GM06990 (cell line): Measurements from ENCODE around the gene PGGHG.
A peak's percentile ranks its signal among the peaks of the same experiment; 100 is the strongest.
"Not testable (repeated sequence)": the region's sequence is repeated elsewhere in the genome, so short reads cannot be mapped to it uniquely, and the experiment has no call there.

Source experiments
- DNase-seq: peaks from one replicate; pipeline ENCODE4 v3.0.0-alpha.2; 2011; ENCODE audit not compliant: insufficient read length; ENCODE audit errors: extremely low read depth
- H3K27me3 ChIP-seq: replicated peaks from 2 replicates; pipeline ENCODE4 v1.6.0; 2011; ENCODE audit warnings: low read length; ENCODE audit not compliant: control insufficient read depth, insufficient read depth
- H3K36me3 ChIP-seq: 2 replicates; pipeline ENCODE4 v1.5.1; 2011; ENCODE audit warnings: low read length; ENCODE audit not compliant: control insufficient read depth, insufficient read depth
- H3K4me3 ChIP-seq: replicated peaks from 2 replicates; pipeline ENCODE4 v1.5.1; 2011; ENCODE audit warnings: low read depth, mild to moderate bottlenecking, control low read depth, low read length
- CTCF ChIP-seq: IDR thresholded peaks from 2 replicates; pipeline ENCODE4 v1.5.1; 2011; ENCODE audit warnings: low read length, control low read depth, mild to moderate bottlenecking, inconsistent platforms; ENCODE audit not compliant: insufficient read depth, poor library complexity, severe bottlenecking

Gene PGGHG

GRCh38 chr11:311013-311748, 22.3 kb downstream of the PGGHG start:
- H3K27me3 ChIP-seq, H3K36me3 ChIP-seq, DNase-seq: not testable (repeated sequence)
- peak overlapping the region; percentile 33; the same call in 1 of the 2 replicates for H3K4me3 ChIP-seq

GRCh38 chr11:312092-312816, 23.3 kb downstream of the PGGHG start:
- Histone ChIP-seq H3K27me3 (no peaks in the 10 kb centered on the region), H3K4me3 (no peak overlapping the region), H3K36me3 (peaks cover 4% of the 10 kb centered on the region; the same call in 1 of the 2 replicates)
- TF ChIP-seq CTCF: no peak
- DNase-seq: no peak

- peaks cover 4% of the 10 kb centered on the region; the same call in 1 of the 2 replicates for H3K36me3 ChIP-seq
- H3K4me3 ChIP-seq: peak overlapping the region; percentile 77
- no peaks in the 10 kb centered on the region for H3K27me3 ChIP-seq
- peak; percentile 66 for DNase-seq
- no peak for TF ChIP-seq CTCF
These were observed 24.4 kb downstream of the PGGHG start for GRCh38 chr11:313304-313786.

GRCh38 chr11:313787-314553, 25.0 kb downstream of the PGGHG start, which contains the start of gene IFITM1:
Gene IFITM1 (plus strand): TSS chr11:314040. CDS start chr11:314171, 131 bp downstream.
- H3K4me3 ChIP-seq: peak within 1 kb of the TSS; percentile 77
- DNase-seq: peak; percentile 82
- no peaks in the 10 kb centered on the region for H3K27me3 ChIP-seq
- peak; percentile 17 for TF ChIP-seq CTCF
- peaks cover 4% of the 10 kb centered on the region; the same call in 1 of the 2 replicates for H3K36me3 ChIP-seq

- H3K36me3 ChIP-seq, DNase-seq, H3K27me3 ChIP-seq: not testable (repeated sequence)
- H3K4me3 ChIP-seq: peak overlapping the region; percentile 77
These were observed 25.6 kb downstream of the PGGHG start for GRCh38 chr11:314554-314875.

- H3K36me3 ChIP-seq: peaks cover 4% of the 10 kb centered on the region; the same call in 1 of the 2 replicates
- TF ChIP-seq CTCF: no peak
- H3K27me3 ChIP-seq: no peaks in the 10 kb centered on the region
- H3K4me3 ChIP-seq: peak overlapping the region; percentile 77
- DNase-seq: no peak
These were observed 26.1 kb downstream of the PGGHG start for GRCh38 chr11:315051-315481.
